Bronchial epithelial cell (primary cell): ENCODE measurements around the gene DDAH2. TPM values are rescaled to one million over a fixed set of nuclear protein-coding genes. Genes with fewer than 3 reads are reported as not detected.
A peak's percentile ranks its signal among the peaks of the same experiment; 100 is the strongest.

ENCODE experiments used
- DNase-seq: peaks from one replicate; pipeline ENCODE4 v3.0.0-alpha.2; 2010; ENCODE audit warnings: low read depth
- FAIRE-seq: peaks from 2 replicates; lab custom pipeline; 2011; peaks lifted over from hg19 to GRCh38; lab: Jason Lieb, UNC
- H3K27me3 ChIP-seq: 2 replicates; pipeline ENCODE4 v1.5.1; 2011; ENCODE audit warnings: low read length; ENCODE audit not compliant: control insufficient read depth, insufficient read depth
- H3K36me3 ChIP-seq: 2 replicates; pipeline ENCODE4 v1.5.1; 2011; ENCODE audit warnings: low read length; ENCODE audit not compliant: control insufficient read depth, insufficient read depth
- H3K4me3 ChIP-seq: 2 replicates; pipeline ENCODE4 v1.5.1; 2011; ENCODE audit warnings: mild to moderate bottlenecking, low read depth, low read length, control low read depth
- total RNA-seq: library from RNA; depleted of rRNA; stranded (reverse); fragments of >200 nt; gene quantifications from 2 replicates; pipeline ENCODE4 v1.2.1, GENCODE V29; 2014
- TF ChIP-seq, protein P1 (sequence below): IDR thresholded peaks from 2 replicates; pipeline ENCODE4 v1.5.1; 2011; ENCODE audit warnings: mild to moderate bottlenecking, moderate library complexity, low read length, control low read depth, inconsistent platforms; ENCODE audit not compliant: insufficient read depth, severe bottlenecking

DDAH2 gene
- total RNA-seq, 1 donor from 2014 or later: 14.5 TPM

DNA sequence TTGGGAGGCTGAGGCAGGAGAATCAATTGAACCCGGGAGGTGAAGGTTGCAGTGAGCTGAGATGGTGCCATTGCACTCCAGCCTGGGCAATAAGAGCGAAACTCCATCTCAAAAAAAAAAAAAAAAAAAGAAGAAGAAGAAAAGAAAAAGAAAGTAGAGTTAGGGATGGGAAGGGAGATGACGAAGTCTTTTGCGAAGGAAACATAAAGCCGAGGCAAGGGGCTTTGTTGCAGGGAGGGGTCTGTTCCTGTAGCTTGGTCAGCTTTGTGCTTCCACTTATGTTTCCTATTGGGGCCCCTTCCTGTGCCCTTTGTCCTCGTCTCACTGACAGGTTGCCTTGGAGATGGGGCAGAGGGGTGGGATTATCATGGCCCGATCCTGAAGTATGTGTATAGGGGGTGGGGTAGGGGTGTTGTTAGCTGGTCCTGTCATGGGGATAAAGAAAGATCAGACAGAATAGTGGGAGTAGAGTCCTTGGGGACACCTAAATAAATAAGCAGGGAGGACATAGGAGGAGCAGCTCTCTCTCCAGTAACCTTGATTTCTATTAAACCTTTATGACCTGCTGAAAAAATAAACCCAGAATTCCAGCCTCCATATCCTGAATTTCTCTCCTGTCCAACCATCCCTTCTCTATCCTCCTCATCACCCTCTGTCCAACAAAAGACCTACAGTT lies 8.4 kb upstream of the DDAH2 start:
- peaks cover 17% of the 10 kb centered on the region for H3K36me3 ChIP-seq
- no peak for FAIRE-seq
- no peaks in the 10 kb centered on the region for H3K27me3 ChIP-seq
- no peak for DNase-seq
- TF ChIP-seq, protein P1, sequence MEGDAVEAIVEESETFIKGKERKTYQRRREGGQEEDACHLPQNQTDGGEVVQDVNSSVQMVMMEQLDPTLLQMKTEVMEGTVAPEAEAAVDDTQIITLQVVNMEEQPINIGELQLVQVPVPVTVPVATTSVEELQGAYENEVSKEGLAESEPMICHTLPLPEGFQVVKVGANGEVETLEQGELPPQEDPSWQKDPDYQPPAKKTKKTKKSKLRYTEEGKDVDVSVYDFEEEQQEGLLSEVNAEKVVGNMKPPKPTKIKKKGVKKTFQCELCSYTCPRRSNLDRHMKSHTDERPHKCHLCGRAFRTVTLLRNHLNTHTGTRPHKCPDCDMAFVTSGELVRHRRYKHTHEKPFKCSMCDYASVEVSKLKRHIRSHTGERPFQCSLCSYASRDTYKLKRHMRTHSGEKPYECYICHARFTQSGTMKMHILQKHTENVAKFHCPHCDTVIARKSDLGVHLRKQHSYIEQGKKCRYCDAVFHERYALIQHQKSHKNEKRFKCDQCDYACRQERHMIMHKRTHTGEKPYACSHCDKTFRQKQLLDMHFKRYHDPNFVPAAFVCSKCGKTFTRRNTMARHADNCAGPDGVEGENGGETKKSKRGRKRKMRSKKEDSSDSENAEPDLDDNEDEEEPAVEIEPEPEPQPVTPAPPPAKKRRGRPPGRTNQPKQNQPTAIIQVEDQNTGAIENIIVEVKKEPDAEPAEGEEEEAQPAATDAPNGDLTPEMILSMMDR: no peak
- no peak overlapping the region for H3K4me3 ChIP-seq

DNA sequence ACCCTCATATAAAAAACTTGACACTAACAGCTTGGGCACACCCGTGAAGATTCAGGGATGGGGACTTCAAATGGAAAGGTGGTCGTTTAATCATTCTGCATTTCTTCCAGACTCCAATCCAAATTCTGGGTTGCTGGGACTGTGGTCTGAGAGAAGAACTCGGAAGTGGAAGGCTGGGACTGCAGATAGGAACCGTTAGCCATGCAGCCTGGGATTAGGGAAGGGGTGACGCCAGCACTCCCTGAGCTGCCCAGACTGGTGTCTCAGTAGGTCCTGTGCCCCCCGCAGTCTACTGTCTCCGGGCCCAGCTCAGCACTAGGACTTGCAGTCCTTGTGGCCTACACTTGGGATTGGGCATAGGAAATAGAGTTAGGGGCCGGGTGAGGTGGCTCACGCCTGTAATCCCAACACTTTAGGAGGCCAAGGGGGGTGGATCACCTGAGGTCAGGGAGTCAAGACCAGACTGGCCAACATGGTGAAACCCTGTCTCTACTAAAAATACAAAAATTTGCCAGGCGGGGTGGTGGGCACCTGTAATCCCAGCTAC lies 7.7 kb upstream of the DDAH2 start:
- Histone ChIP-seq H3K4me3 (peak overlapping the region; percentile 52), H3K27me3 (no peaks in the 10 kb centered on the region), H3K36me3 (peaks cover 20% of the 10 kb centered on the region)
- DNase-seq (no peak), FAIRE-seq (no peak)
- TF ChIP-seq, protein P1: no peak

DNA sequence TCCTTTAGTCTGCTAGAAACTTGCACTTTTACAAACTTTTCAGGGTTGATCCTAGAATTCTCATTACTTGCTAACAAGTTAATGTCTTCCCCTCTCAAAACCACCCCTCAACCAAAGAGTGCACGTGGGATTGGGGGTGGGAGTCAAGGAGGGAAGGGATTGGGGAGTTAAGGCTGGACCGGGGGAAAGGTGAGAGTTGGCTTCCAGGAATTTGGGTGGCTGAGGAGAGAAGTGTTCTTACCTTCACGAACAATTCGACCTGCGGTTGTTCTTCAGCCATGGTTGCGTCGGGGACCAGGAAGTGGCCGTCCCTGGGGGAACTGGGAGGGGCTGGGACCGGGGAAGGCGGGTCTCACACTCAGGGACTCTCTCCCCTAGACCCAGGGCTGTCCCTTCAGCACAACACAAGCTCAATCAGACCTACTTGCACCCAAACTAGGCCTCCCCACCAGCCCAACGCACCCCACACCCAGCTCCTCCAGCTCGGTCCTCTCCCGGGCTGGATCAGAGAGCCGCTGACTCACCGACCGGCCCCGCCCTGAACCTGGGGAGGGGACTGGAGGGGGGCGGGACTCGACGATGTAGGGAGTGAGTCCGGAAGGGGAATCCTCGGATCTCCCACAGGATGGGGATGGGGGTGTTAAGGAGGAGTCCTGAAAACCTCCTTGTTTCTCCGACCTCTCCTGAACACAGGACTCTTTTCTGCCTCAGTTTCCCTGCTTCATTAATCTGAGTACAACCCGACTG lies 7.1 kb upstream of the DDAH2 start, which contains the start of gene CLIC1:
CLIC1 (minus strand) TSS at position 510 of the 747 bp plus-strand sequence; CDS start at position 280, 230 bp downstream.
- peak; percentile 76 for DNase-seq
- no peak for FAIRE-seq

DNA sequence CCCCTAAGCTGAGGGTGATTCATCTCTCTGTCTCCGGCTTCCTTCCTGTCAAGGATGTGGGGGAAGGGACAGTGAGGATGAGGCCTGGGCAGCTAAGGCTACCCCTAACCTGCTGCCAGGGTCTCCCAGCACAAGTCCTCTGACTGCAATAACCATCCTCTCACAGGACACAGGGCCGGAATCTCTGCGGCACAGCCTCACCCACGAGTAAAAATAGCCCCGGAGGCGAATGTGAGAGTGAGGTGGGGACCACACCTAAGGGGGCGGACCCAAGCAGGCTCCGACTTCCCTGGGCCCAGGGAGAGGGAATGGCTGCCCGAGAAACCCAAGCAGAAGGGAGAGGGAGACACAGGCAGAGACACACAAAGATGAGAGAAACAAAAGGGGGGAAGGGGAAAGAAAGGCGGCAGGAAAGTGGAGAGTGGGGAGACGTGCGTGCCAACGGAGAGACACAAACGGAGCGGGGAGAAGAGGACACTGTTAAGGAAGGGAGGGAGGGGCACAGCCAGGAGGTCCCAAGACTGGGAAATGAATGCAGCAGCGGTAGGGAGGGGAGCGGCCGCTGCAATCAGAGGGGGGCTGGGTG lies 5.8 kb upstream of the DDAH2 start:
- Histone ChIP-seq H3K36me3 (peaks cover 21% of the 10 kb centered on the region), H3K4me3 (peak overlapping the region; percentile 52), H3K27me3 (no peaks in the 10 kb centered on the region)
- DNase-seq (peak; percentile 86), FAIRE-seq (no peak)
- TF ChIP-seq, protein P1: no peak

More for the DNA sequence above, 7.1 kb upstream of the DDAH2 start, which contains the start of gene CLIC1:
- H3K4me3 ChIP-seq: peak within 1 kb of the TSS; percentile 52
- H3K36me3 ChIP-seq: peaks cover 19% of the 10 kb centered on the region
- H3K27me3 ChIP-seq: no peaks in the 10 kb centered on the region
- TF ChIP-seq, protein P1: no peak

DNA sequence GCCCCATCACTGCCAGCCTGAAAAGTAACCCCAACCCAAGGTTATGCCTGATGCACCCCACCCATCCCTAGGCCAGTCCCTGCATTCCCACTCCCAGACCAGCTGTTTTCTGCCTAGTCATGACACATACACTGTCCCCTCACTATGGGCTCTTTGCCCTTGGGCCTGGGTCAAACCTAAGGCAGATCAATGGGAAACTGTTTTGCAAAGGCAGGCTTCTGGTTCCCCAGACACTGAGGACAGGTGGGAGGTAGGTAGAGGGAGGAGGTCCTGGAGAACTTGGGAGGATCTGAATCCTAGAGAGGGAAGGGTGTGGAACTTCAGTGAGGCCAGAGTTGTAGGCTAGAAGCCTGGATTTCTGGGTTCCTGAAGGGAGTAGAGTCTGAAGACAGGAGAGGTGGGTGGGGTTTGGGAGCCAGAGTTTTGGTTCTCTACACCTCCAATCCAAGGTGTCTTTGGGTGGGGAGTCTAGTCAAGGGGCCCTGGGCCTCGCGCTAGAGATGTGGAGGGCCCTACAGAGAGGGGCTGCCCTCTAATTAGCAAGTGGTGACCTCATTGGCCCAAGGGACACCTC lies 5.2 kb upstream of the DDAH2 start:
- Histone ChIP-seq H3K4me3 (peak overlapping the region; percentile 52), H3K36me3 (peaks cover 21% of the 10 kb centered on the region), H3K27me3 (no peaks in the 10 kb centered on the region)
- DNase-seq (no peak), FAIRE-seq (no peak)
- TF ChIP-seq, protein P1: no peak
